Uterus (tissue), 4 donors: ENCODE measurements around the gene TMEM131. TPM values are rescaled to one million over a fixed set of nuclear protein-coding genes. Genes with fewer than 3 reads are reported as not detected.
"Not testable (repeated sequence)": the region's sequence is repeated elsewhere in the genome, so short reads cannot be mapped to it uniquely, and the experiment has no call there.

Experiments
- DNase-seq, 2 donors: peaks; one replicate each; pipeline ENCODE4 v3.0.0-alpha.2; 2019 to 2020
- H3K27ac ChIP-seq, 2 donors: fragments of 200-600 bp; sonication (generic); 1 replicate in 1 of 2; 2 replicates in 1 of 2; pipeline ENCODE4 v1.5.1; 2016 to 2018
- H3K27me3 ChIP-seq, 2 donors: fragments of 200-600 bp; sonication (generic); one replicate each; pipeline ENCODE4 v1.5.1; 2018 to 2019; ENCODE audit warnings: control low read depth in 1 of 2
- H3K36me3 ChIP-seq, 2 donors: fragments of 200-600 bp; sonication (generic); one replicate each; pipeline ENCODE4 v1.5.1; 2019; ENCODE audit warnings: control low read depth in 1 of 2
- H3K4me1 ChIP-seq, 2 donors: fragments of 200-600 bp; sonication (generic); one replicate each; pipeline ENCODE4 v1.5.1; 2018 to 2019; ENCODE audit warnings: control low read depth in 1 of 2
- H3K4me3 ChIP-seq, 2 donors: fragments of 200-600 bp; sonication (generic); 1 replicate in 1 of 2; 2 replicates in 1 of 2; pipeline ENCODE4 v1.5.1; 2018 to 2019; ENCODE audit warnings: mild to moderate bottlenecking in 1 of 2
- H3K9me3 ChIP-seq, 2 donors: fragments of 200-600 bp; sonication (generic); one replicate each; pipeline ENCODE4 v1.5.1; 2019; ENCODE audit warnings: control low read depth in 1 of 2
- CTCF ChIP-seq, 4 experiments: fragments of 200-600 bp in 2 of 4; fragments of 450-650 bp in 2 of 4; sonication (generic) in 2 of 4; IDR thresholded peaks; one replicate each; pipeline ENCODE4 v1.5.1; 2016 to 2019; ENCODE audit warnings: antibody characterized with exemption in 4 of 4, mild to moderate bottlenecking in 2 of 4, moderate library complexity in 1 of 4
- POLR2A ChIP-seq, 2 donors: fragments of 450-650 bp; IDR thresholded peaks; one replicate each; pipeline ENCODE4 v1.6.1; 2016; ENCODE audit warnings: antibody characterized with exemption in 2 of 2, mild to moderate bottlenecking in 1 of 2, moderate library complexity in 1 of 2
- intact Hi-C: fragments of 100-400 bp; cut with DNase I; formaldehyde crosslinking; loops from one replicate; pipeline ENCODE4 v1.15.1; 2023; ENCODE audit warnings: low total_unique reads
- total RNA-seq, 4 donors: library from RNA; depleted of rRNA in 3 of 4; stranded (reverse); fragments of >200 nt in 3 of 4; gene quantifications; one replicate each; pipeline versions ENCODE4 v1.1.0 to v1.2.4, GENCODE V29; 2014 to 2023
- donor health status: DM: yes; HTN: yes; CAD: no.

The TMEM131 gene
- total RNA-seq, 4 donors from 2014 or later = 14.1 to 62.4 (median 35.4) TPM

- no peak for DNase-seq
- TF ChIP-seq POLR2A (IDR thresholded peaks at IDR 0.05) = no peak
- TF ChIP-seq CTCF (IDR thresholded peaks at IDR 0.05) = no peak
- H3K4me3 ChIP-seq = no peak overlapping the region
- no peaks in the 10 kb centered on the region for H3K36me3 ChIP-seq
- H3K27ac ChIP-seq = no peak overlapping the region
- no peaks in the 10 kb centered on the region for H3K27me3 ChIP-seq
- intact Hi-C loops = no loop called here
- peaks cover 0 to 3% of the 10 kb centered on the region in 2 donors for H3K9me3 ChIP-seq
- H3K4me1 ChIP-seq = no peaks in the 10 kb centered on the region
Observed at GRCh38 chr2:97891611-97892010, 104.1 kb downstream of the TMEM131 start.

- intact Hi-C loops = no loop called here
- no peak for DNase-seq
- no peak overlapping the region for H3K27ac ChIP-seq
- TF ChIP-seq POLR2A (IDR thresholded peaks at IDR 0.05) = no peak
- H3K9me3 ChIP-seq = peaks cover 0 to 11% of the 10 kb centered on the region in 2 donors
- H3K4me1 ChIP-seq = no peaks in the 10 kb centered on the region
- no peaks in the 10 kb centered on the region for H3K27me3 ChIP-seq
- H3K4me3 ChIP-seq = no peak overlapping the region
- no peaks in the 10 kb centered on the region for H3K36me3 ChIP-seq
Observed at GRCh38 chr2:97889156-97889555, 106.6 kb downstream of the TMEM131 start.

- intact Hi-C loops = no loop called here
- DNase-seq = no peak
- Histone ChIP-seq H3K9me3 (peaks cover 0 to 11% of the 10 kb centered on the region in 2 donors), H3K4me1 (no peaks in the 10 kb centered on the region), H3K4me3 (no peak overlapping the region), H3K27ac (no peak overlapping the region), H3K27me3 (no peaks in the 10 kb centered on the region), H3K36me3 (no peaks in the 10 kb centered on the region)
- TF ChIP-seq POLR2A (IDR thresholded peaks at IDR 0.05) (no peak), CTCF (IDR thresholded peaks at IDR 0.05) (no peak)
Observed at GRCh38 chr2:97885841-97886240, 109.9 kb downstream of the TMEM131 start.

DNA sequence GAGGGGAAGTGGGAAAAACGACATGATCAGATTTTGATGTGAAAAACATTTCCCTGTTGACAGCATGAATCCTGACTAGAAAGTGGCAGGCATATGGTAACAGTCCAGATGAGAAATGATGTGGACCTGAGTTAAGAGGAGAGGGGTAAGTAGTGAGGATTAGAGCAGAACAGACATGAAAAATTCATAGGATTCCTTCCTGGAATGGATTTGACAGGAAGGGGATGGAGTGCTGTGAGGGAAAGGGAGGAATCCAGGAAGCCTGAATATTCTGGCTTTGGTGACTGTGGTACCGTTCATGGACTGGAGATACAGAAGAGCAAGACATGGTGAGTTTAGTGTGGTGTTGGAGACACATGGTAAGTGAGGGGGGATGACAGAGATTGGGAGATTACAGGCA lies 115.4 kb downstream of the TMEM131 start:
- intact Hi-C loops = no loop called here
- no peak overlapping the region for H3K4me3 ChIP-seq
- H3K4me1 ChIP-seq = no peaks in the 10 kb centered on the region
- no peak overlapping the region for H3K27ac ChIP-seq
- TF ChIP-seq CTCF (IDR thresholded peaks at IDR 0.05) (no peak), POLR2A (IDR thresholded peaks at IDR 0.05) (no peak)
- H3K36me3 ChIP-seq = no peaks in the 10 kb centered on the region
- no peaks in the 10 kb centered on the region for H3K27me3 ChIP-seq
- no peak for DNase-seq
- H3K9me3 ChIP-seq = no peaks in the 10 kb centered on the region

DNA sequence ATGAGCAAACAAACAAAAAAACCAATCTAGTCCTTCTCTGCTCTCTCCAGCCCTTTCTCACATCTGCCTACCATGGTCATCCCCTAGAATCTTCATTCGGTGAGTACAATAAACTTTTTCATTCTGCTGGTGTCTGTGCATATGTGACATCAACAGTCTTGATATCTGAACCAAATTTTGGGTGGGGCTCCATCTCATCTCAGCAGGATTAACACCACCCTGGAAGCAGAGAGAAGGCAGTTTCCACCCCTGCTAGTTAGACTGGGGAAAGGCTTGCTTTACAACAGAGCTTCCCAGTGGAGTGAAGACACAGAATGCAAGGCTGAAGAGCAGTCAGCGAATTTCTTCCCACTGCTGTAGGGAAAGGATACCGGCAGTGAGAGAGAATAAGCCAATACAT lies 116.9 kb downstream of the TMEM131 start:
- H3K36me3 ChIP-seq = no peaks in the 10 kb centered on the region
- no peak overlapping the region for H3K27ac ChIP-seq
- H3K4me3 ChIP-seq = no peak overlapping the region
- H3K9me3 ChIP-seq = no peaks in the 10 kb centered on the region
- H3K4me1 ChIP-seq = no peaks in the 10 kb centered on the region
- TF ChIP-seq POLR2A (IDR thresholded peaks at IDR 0.05) (no peak), CTCF (IDR thresholded peaks at IDR 0.05) (no peak)
- intact Hi-C loops = no loop called here
- H3K27me3 ChIP-seq = no peaks in the 10 kb centered on the region
- no peak for DNase-seq

GRCh38 chr2:97878317-97878716 lies 117.4 kb downstream of the TMEM131 start:
- H3K36me3 ChIP-seq, H3K4me3 ChIP-seq, H3K27me3 ChIP-seq, intact Hi-C loops, H3K9me3 ChIP-seq, H3K27ac ChIP-seq, DNase-seq, H3K4me1 ChIP-seq: not testable (repeated sequence)
